Adrenal gland (tissue), 5 donors: ENCODE data around the gene GMDS.

Experiments used
- CTCF ChIP-seq, 6 experiments: fragments of 450-650 bp in 4 of 6; fragments of 200-600 bp in 2 of 6; sonication (generic) in 1 of 6; IDR thresholded peaks; 1 replicate in 5 of 6; 2 replicates in 1 of 6; pipeline versions ENCODE4 v1.5.1 to v1.8.0; 2016 to 2021; ENCODE audit warnings: antibody characterized with exemption in 6 of 6, mild to moderate bottlenecking in 2 of 6, moderate library complexity in 1 of 6
- POLR2A ChIP-seq, 2 donors: fragments of 450-650 bp; IDR thresholded peaks; one replicate each; pipeline ENCODE4 v1.6.1; 2017; ENCODE audit warnings: antibody characterized with exemption in 2 of 2, mild to moderate bottlenecking in 2 of 2, moderate library complexity in 1 of 2
- donor health status: DM: no; HTN: no; CAD: no.

GRCh38 chr6:2187826-2188225 lies 57.6 kb downstream of the GMDS start:
- no peak for TF ChIP-seq POLR2A (IDR thresholded peaks at IDR 0.05)
- no peak for TF ChIP-seq CTCF (IDR thresholded peaks at IDR 0.05)
